CD14-positive monocyte (primary cell): ENCODE results near the gene CPN2. TPM values are rescaled to one million over a fixed set of nuclear protein-coding genes. Genes with fewer than 3 reads are reported as not detected.

Experiments
- DNase-seq, 3 donors: peaks; one replicate each; pipeline ENCODE4 v3.0.0-alpha.2; 2011 to 2022
- H2AFZ ChIP-seq: 2 replicates; pipeline ENCODE4 v1.6.0; 2012; ENCODE audit warnings: mild to moderate bottlenecking, low read depth, low read length, inconsistent platforms; ENCODE audit not compliant: insufficient read depth, poor library complexity, severe bottlenecking
- H3K27ac ChIP-seq, 2 donors: 1 replicate in 1 of 2; 2 replicates in 1 of 2; pipeline ENCODE4 v1.5.1; 2012 to 2013; ENCODE audit warnings: low read length in 2 of 2, control low read depth in 1 of 2, inconsistent platforms in 1 of 2, low read depth in 1 of 2, mild to moderate bottlenecking in 1 of 2
- H3K27me3 ChIP-seq, 2 donors: one replicate each; pipeline versions ENCODE4 v1.6.0 to v1.6.1; 2011 to 2013; ENCODE audit warnings: low read length in 2 of 2; ENCODE audit not compliant: control insufficient read depth in 2 of 2, insufficient read depth in 2 of 2
- H3K36me3 ChIP-seq, 2 donors: replicated peaks in 1 of 2; 1 replicate in 1 of 2; 2 replicates in 1 of 2; pipeline versions ENCODE4 v1.5.1 to v1.6.1; 2012 to 2013; ENCODE audit warnings: low read length in 2 of 2, control low read depth in 1 of 2, inconsistent platforms in 1 of 2, mild to moderate bottlenecking in 1 of 2; ENCODE audit not compliant: insufficient read depth in 2 of 2, control insufficient read depth in 1 of 2
- H3K4me1 ChIP-seq, 2 donors: 1 replicate in 1 of 2; 2 replicates in 1 of 2; pipeline versions ENCODE4 v1.5.1 to v1.6.1; 2012 to 2013; ENCODE audit warnings: low read length in 2 of 2, control low read depth in 1 of 2, inconsistent platforms in 1 of 2, mild to moderate bottlenecking in 1 of 2, moderate library complexity in 1 of 2; ENCODE audit not compliant: insufficient read depth in 2 of 2, control insufficient read depth in 1 of 2
- H3K4me2 ChIP-seq: replicated peaks from 2 replicates; pipeline ENCODE3; 2012; ENCODE audit warnings: low read length, moderate library complexity, mild to moderate bottlenecking; ENCODE audit not compliant: poor library complexity, severe bottlenecking; ENCODE audit errors: extremely low read depth
- H3K4me3 ChIP-seq, 3 experiments: fragments of 200-600 bp in 1 of 3; sonication (generic) in 1 of 3; replicated peaks in 1 of 3; 1 replicate in 2 of 3; 2 replicates in 1 of 3; pipeline ENCODE4 v1.5.1; 2011 to 2013; ENCODE audit warnings: low read length in 3 of 3, mild to moderate bottlenecking in 3 of 3, control low read depth in 2 of 3, low read depth in 2 of 3, inconsistent platforms in 1 of 3, moderate library complexity in 1 of 3
- H3K79me2 ChIP-seq: 2 replicates; pipeline ENCODE4 v1.6.0; 2012; ENCODE audit warnings: mild to moderate bottlenecking, control low read depth, inconsistent platforms, low read length, moderate library complexity; ENCODE audit not compliant: insufficient read depth
- H3K9ac ChIP-seq: 2 replicates; pipeline ENCODE4 v1.6.0; 2017; ENCODE audit warnings: low read length, mild to moderate bottlenecking; ENCODE audit not compliant: insufficient read depth, poor library complexity, severe bottlenecking
- H3K9me3 ChIP-seq, 2 donors: replicated peaks in 1 of 2; 1 replicate in 1 of 2; 2 replicates in 1 of 2; pipeline versions ENCODE4 v1.5.1 to v1.6.1; 2012 to 2013; ENCODE audit warnings: low read length in 2 of 2, control low read depth in 1 of 2; ENCODE audit not compliant: control insufficient read depth in 1 of 2, insufficient read depth in 1 of 2
- H4K20me1 ChIP-seq: 2 replicates; pipeline ENCODE4 v1.6.0; 2012; ENCODE audit warnings: mild to moderate bottlenecking, low read length, control low read depth, moderate library complexity; ENCODE audit not compliant: insufficient read depth
- H3K27ac Mint-ChIP-seq, 7 donors: one replicate each; pipeline ENCODE4 v1.8.0; 2020; ENCODE audit warnings: mild to moderate bottlenecking in 7 of 7, mixed read lengths in 7 of 7, moderate library complexity in 6 of 7, inconsistent platforms in 2 of 7
- H3K27me3 Mint-ChIP-seq, 3 donors: one replicate each; pipeline ENCODE4 v1.8.0; 2021 to 2022; ENCODE audit warnings: low read depth in 3 of 3, mild to moderate bottlenecking in 3 of 3, mixed read lengths in 3 of 3, moderate library complexity in 3 of 3, inconsistent platforms in 1 of 3
- H3K36me3 Mint-ChIP-seq, 2 donors: one replicate each; pipeline ENCODE4 v1.8.0; 2020; ENCODE audit warnings: mixed read lengths in 2 of 2, inconsistent platforms in 1 of 2, mild to moderate bottlenecking in 1 of 2
- H3K4me1 Mint-ChIP-seq: one replicate; pipeline ENCODE4 v1.8.0; 2020; ENCODE audit warnings: mild to moderate bottlenecking, mixed read lengths
- H3K4me3 Mint-ChIP-seq, 2 donors: one replicate each; pipeline ENCODE4 v1.8.0; 2020; ENCODE audit warnings: mild to moderate bottlenecking in 2 of 2, mixed read lengths in 2 of 2, moderate library complexity in 1 of 2
- H3K9me3 Mint-ChIP-seq, 7 donors: one replicate each; pipeline ENCODE4 v1.8.0; 2020 to 2022; ENCODE audit warnings: mixed read lengths in 7 of 7, mild to moderate bottlenecking in 6 of 7, moderate library complexity in 6 of 7, inconsistent platforms in 2 of 7
- WGBS: methylation state at CpG from one replicate; pipeline ENCODE4 v1.1.5; 2013; ENCODE audit warnings: missing lambda C conversion rate; ENCODE audit not compliant: insufficient coverage; 5-methylcytosine and 5-hydroxymethylcytosine counted together
- intact Hi-C, 2 donors: fragments of 100-400 bp; cut with micrococcal nuclease; formaldehyde crosslinking; loops; one replicate each; pipeline versions ENCODE4 v1.15.0 to v1.15.1; 2023
- polyA plus RNA-seq, 3 donors: library from polyadenylated mRNA; depleted of rRNA in 1 of 3; unstranded in 2 of 3; stranded (reverse) in 1 of 3; fragments of 300-500 nt in 2 of 3; fragments of >200 nt in 1 of 3; fragmentation: Illumina TruSeq in 2 of 3; gene quantifications; 1 replicate in 2 of 3; 2 replicates in 1 of 3; pipeline ENCODE4 v1.2.3, GENCODE V29; 2012 to 2021
- TF ChIP-seq, protein P1 (sequence below): fragments of 200-600 bp; IDR thresholded peaks from one replicate; pipeline ENCODE4 v1.8.0; 2022; ENCODE audit warnings: antibody characterized with exemption, mild to moderate bottlenecking

The CPN2 gene
- polyA plus RNA-seq, 3 donors, result not detected

DNA sequence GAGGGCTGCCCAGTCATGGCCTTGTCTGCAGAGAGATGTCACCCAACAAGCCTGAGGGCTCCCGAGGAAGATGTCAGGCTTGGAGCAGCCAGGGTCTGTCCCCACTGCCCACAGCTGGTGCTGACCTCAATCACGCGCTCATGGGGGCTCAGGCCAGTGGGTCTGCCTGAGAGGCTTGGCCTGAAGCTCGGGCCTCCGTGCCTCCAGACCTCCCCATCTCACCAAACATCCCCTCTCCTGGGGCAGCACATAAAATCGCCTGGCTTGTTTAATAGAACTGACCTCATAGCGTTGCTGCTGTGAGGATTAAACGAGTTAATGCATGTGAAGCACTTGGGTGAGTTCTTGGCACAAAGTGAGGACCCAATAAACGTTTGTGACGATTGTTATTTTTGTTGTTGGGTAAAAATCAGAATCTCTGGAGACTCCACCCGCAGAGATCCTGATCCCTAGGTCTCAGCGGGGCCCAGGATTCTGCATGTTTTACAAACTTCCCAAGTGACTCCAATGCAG is 14.9 kb upstream of the CPN2 start:
- no peaks in the 10 kb centered on the region for H3K36me3 ChIP-seq
- no peak for DNase-seq
- intact Hi-C loops, result no loop called here
- Mint-ChIP-seq H3K27me3 (peaks cover 23 to 36% (median 25%) of the 10 kb centered on the region in 3 donors), H3K4me3 (no peak overlapping the region), H3K27ac (no peak overlapping the region), H3K9me3 (peaks cover 0 to 2% (median 0%) of the 10 kb centered on the region in 7 donors), H3K36me3 (no peaks in the 10 kb centered on the region), H3K4me1 (no peaks in the 10 kb centered on the region)
- peaks cover 0 to 27% of the 10 kb centered on the region in 2 donors for H3K27me3 ChIP-seq
- no peak overlapping the region for H3K27ac ChIP-seq
- H4K20me1 ChIP-seq, result no peaks in the 10 kb centered on the region
- no peak overlapping the region for H3K4me2 ChIP-seq
- H3K9me3 ChIP-seq, result no peaks in the 10 kb centered on the region
- H2AFZ ChIP-seq, result no peak overlapping the region
- H3K9ac ChIP-seq, result no peak overlapping the region
- 98% methylated on average over 8 of the region's 12 CpGs for WGBS
- no peak overlapping the region for H3K4me3 ChIP-seq
- no peaks in the 10 kb centered on the region for H3K79me2 ChIP-seq
- H3K4me1 ChIP-seq, result no peaks in the 10 kb centered on the region
- TF ChIP-seq, protein P1, sequence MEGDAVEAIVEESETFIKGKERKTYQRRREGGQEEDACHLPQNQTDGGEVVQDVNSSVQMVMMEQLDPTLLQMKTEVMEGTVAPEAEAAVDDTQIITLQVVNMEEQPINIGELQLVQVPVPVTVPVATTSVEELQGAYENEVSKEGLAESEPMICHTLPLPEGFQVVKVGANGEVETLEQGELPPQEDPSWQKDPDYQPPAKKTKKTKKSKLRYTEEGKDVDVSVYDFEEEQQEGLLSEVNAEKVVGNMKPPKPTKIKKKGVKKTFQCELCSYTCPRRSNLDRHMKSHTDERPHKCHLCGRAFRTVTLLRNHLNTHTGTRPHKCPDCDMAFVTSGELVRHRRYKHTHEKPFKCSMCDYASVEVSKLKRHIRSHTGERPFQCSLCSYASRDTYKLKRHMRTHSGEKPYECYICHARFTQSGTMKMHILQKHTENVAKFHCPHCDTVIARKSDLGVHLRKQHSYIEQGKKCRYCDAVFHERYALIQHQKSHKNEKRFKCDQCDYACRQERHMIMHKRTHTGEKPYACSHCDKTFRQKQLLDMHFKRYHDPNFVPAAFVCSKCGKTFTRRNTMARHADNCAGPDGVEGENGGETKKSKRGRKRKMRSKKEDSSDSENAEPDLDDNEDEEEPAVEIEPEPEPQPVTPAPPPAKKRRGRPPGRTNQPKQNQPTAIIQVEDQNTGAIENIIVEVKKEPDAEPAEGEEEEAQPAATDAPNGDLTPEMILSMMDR, result no peak

DNA sequence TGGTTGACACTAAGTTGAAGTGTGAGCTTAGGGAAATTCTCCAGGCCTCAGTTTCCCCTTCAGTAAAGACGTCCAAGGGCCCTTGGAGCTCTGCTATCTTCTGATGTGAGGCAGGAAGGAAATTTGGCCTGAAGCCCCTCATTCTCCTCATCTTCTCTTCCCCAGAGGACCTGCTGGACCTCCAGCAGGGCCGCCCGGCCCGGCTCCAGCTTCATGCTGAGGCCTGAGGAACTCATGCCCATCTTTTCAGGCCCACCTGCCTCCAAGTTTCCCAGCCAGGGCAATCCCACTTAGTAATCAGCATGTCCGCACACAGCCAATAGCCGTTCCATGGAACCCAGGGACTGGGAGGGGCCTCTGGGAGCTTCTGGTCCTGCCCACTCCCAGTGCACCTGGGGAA is 14.4 kb upstream of the CPN2 start:
- intact Hi-C loops, result no loop called here
- Mint-ChIP-seq H3K27me3 (peaks cover 20 to 33% (median 25%) of the 10 kb centered on the region in 3 donors), H3K36me3 (no peaks in the 10 kb centered on the region)

More for the DNA sequence above, 14.4 kb upstream of the CPN2 start:
- H3K27me3 ChIP-seq, result peaks cover 0 to 23% of the 10 kb centered on the region in 2 donors
- 97% methylated on average over 5 of the region's 6 CpGs for WGBS
- no peak overlapping the region for H3K4me3 ChIP-seq
- H3K9ac ChIP-seq, result no peak overlapping the region
- no peak overlapping the region for H3K27ac ChIP-seq
- H3K4me2 ChIP-seq, result no peak overlapping the region
- Mint-ChIP-seq H3K27ac (no peak overlapping the region), H3K4me3 (no peak overlapping the region), H3K9me3 (peaks cover 0 to 2% (median 0%) of the 10 kb centered on the region in 7 donors), H3K4me1 (no peaks in the 10 kb centered on the region)
- H4K20me1 ChIP-seq, result no peaks in the 10 kb centered on the region
- DNase-seq, result no peak
- H3K4me1 ChIP-seq, result no peaks in the 10 kb centered on the region
- H3K79me2 ChIP-seq, result no peaks in the 10 kb centered on the region
- H3K36me3 ChIP-seq, result no peaks in the 10 kb centered on the region
- TF ChIP-seq, protein P1, result no peak
- H2AFZ ChIP-seq, result no peak overlapping the region
- no peaks in the 10 kb centered on the region for H3K9me3 ChIP-seq
